ENCODE measurements around the gene GALNT17. TPM values are rescaled to one million over a fixed set of nuclear protein-coding genes. Genes with fewer than 3 reads are reported as not detected.

GALNT17 gene
- total RNA-seq, 1 donor, result 0.18 TPM

GRCh38 chr7:71271203-71271602 lies 139.3 kb downstream of the GALNT17 start:
- TF ChIP-seq CTCF (IDR thresholded peaks at IDR 0.05; ENCODE audit: insufficient read depth, low read length), result no peak
- no peak overlapping the region for H3K4me3 ChIP-seq (ENCODE audit: low read depth, low read length)
- DNase-seq (ENCODE audit: low read depth), result no peak

GRCh38 chr7:71272509-71273490 lies 140.9 kb downstream of the GALNT17 start:
- no peak overlapping the region for H3K4me3 ChIP-seq (ENCODE audit: low read depth, low read length)
- no peak for TF ChIP-seq CTCF (IDR thresholded peaks at IDR 0.05; ENCODE audit: insufficient read depth, low read length)
- no peak for DNase-seq (ENCODE audit: low read depth)

- no peak for TF ChIP-seq CTCF (IDR thresholded peaks at IDR 0.05; ENCODE audit: insufficient read depth, low read length)
- no peak for DNase-seq (ENCODE audit: low read depth)
- no peak overlapping the region for H3K4me3 ChIP-seq (ENCODE audit: low read depth, low read length)
Measured at GRCh38 chr7:71278257-71278656, 146.3 kb downstream of the GALNT17 start.

GRCh38 chr7:71281261-71281660 lies 149.3 kb downstream of the GALNT17 start:
- DNase-seq (ENCODE audit: low read depth), result no peak

GRCh38 chr7:71283802-71284201 lies 151.9 kb downstream of the GALNT17 start:
- DNase-seq (ENCODE audit: low read depth), result no peak
- H3K4me3 ChIP-seq (ENCODE audit: low read depth, low read length), result no peak overlapping the region
- TF ChIP-seq CTCF (IDR thresholded peaks at IDR 0.05; ENCODE audit: insufficient read depth, low read length), result no peak

More at GRCh38 chr7:71281261-71281660, 149.3 kb downstream of the GALNT17 start:
- H3K4me3 ChIP-seq (ENCODE audit: low read depth, low read length), result no peak overlapping the region
- TF ChIP-seq CTCF (IDR thresholded peaks at IDR 0.05; ENCODE audit: insufficient read depth, low read length), result no peak

GRCh38 chr7:71285571-71286145 lies 153.7 kb downstream of the GALNT17 start:
- H3K4me3 ChIP-seq (ENCODE audit: low read depth, low read length), result no peak overlapping the region
- no peak for TF ChIP-seq CTCF (IDR thresholded peaks at IDR 0.05; ENCODE audit: insufficient read depth, low read length)
- DNase-seq (ENCODE audit: low read depth), result no peak

Data from fibroblast of the aortic adventitia (primary cell).